Heart left ventricle (tissue), 16 donors: ENCODE results near the gene SORL1. TPM values are rescaled to one million over a fixed set of nuclear protein-coding genes. Genes with fewer than 3 reads are reported as not detected.
A peak's percentile ranks its signal among the peaks of the same experiment; 100 is the strongest.

Source experiments
- ATAC-seq, 4 donors: fragments of 200-7000 bp; cut with Tn5 transposase; one replicate each; pipeline ENCODE4 v1.9.1; 2020 to 2022; ENCODE audit warnings: moderate library complexity in 4 of 4, mild to moderate bottlenecking in 3 of 4, moderate number of reproducible peaks in 1 of 4
- DNase-seq, 5 donors: peaks; one replicate each; pipeline ENCODE4 v3.0.0-alpha.2; 2020
- H3K27ac ChIP-seq, 12 donors: fragments of 200-600 bp; sonication (generic) in 4 of 12; one replicate each; pipeline versions ENCODE4 v1.5.0 to v1.8.0; 2016 to 2022; ENCODE audit warnings: mild to moderate bottlenecking in 2 of 12
- H3K27me3 ChIP-seq, 9 donors: fragments of 200-600 bp; sonication (generic) in 2 of 9; one replicate each; pipeline versions ENCODE4 v1.5.1 to v1.8.0; 2016 to 2022; ENCODE audit warnings: mild to moderate bottlenecking in 3 of 9
- H3K36me3 ChIP-seq, 9 donors: fragments of 200-600 bp; sonication (generic) in 2 of 9; one replicate each; pipeline versions ENCODE4 v1.5.0 to v1.8.0; 2018 to 2022; ENCODE audit warnings: mild to moderate bottlenecking in 2 of 9
- H3K4me1 ChIP-seq, 12 donors: fragments of 200-600 bp; sonication (generic) in 4 of 12; one replicate each; pipeline versions ENCODE4 v1.5.0 to v1.8.0; 2016 to 2022; ENCODE audit warnings: mild to moderate bottlenecking in 3 of 12
- H3K4me3 ChIP-seq, 12 donors: fragments of 200-600 bp; sonication (generic) in 4 of 12; one replicate each; pipeline versions ENCODE4 v1.5.0 to v1.8.0; 2017 to 2022; ENCODE audit warnings: mild to moderate bottlenecking in 9 of 12, moderate library complexity in 4 of 12
- H3K9me3 ChIP-seq, 12 donors: fragments of 200-600 bp; sonication (generic) in 4 of 12; one replicate each; pipeline versions ENCODE4 v1.5.0 to v1.8.0; 2016 to 2022; ENCODE audit warnings: mild to moderate bottlenecking in 1 of 12
- POLR2A ChIP-seq, 2 donors: fragments of 450-650 bp; IDR thresholded peaks; one replicate each; pipeline ENCODE4 v1.6.1; 2017; ENCODE audit warnings: antibody characterized with exemption in 2 of 2, mild to moderate bottlenecking in 2 of 2, moderate library complexity in 2 of 2
- WGBS, 4 donors: extraction: QIAGEN DNeasy Blood & Tissue Kit in 2 of 4; methylation state at CpG; one replicate each; pipeline versions ENCODE4 v1.1.5 to v1.1.7; 2013 to 2018; 5-methylcytosine and 5-hydroxymethylcytosine counted together
- intact Hi-C, 10 donors: fragments of 100-400 bp; cut with DNase I; formaldehyde crosslinking; loops; one replicate each; pipeline versions ENCODE4 v1.11.1 to v1.14.2; 2022
- polyA plus RNA-seq, 2 donors: library from polyadenylated mRNA; stranded (reverse); fragments of 200-250 nt; gene quantifications; one replicate each; pipeline ENCODE4 v1.2.3, GENCODE V29; 2013
- total RNA-seq, 9 donors: library from RNA; depleted of rRNA in 2 of 9; stranded (reverse); fragments of >200 nt in 2 of 9; fragmentation: NEBNext Ultra II Directional in 3 of 9; extraction: Animal tissue kit (Norgen Biotek cat#: 25700) in 3 of 9; gene quantifications; one replicate each; pipeline versions ENCODE4 v1.1.0 to v1.2.4, GENCODE V29; 2016 to 2023
- TF ChIP-seq, protein P1 (sequence below), 12 donors: fragments of 200-600 bp; sonication (generic) in 4 of 12; IDR thresholded peaks; one replicate each; pipeline versions ENCODE4 v1.5.0 to v1.8.0; 2018 to 2022; ENCODE audit warnings: antibody characterized with exemption in 12 of 12, mild to moderate bottlenecking in 5 of 12
- donor health status: ischemic (EF 13 %, LVEDD 7.1; RV severe dilation, severe dysfunction).
- donor health status: healthy with polysubstance abuse.
- donor health status: DM: no; HTN: yes; CAD: no.
- donor health status: DM: no; HTN: no; CAD: no.
- donor health status: ischemic (EF 25% LVEDD 6.9; RV normal size, moderate dysfunction).
- donor health status: ischemic (EF 25% LVEDD 5.7; RV mildly dilated, moderate dysfunction).
- donor health status: healthy.
- donor health status: DM: yes; HTN: yes; CAD: no.
- donor health status: ischemic (EF 35%, LVEDD 5.7; RV mildly dilated, moderate dysfunction).
- donor health status: nonischemic (EF 11% LVEDD 7.7; RV severe dilation, severe dysfunction).
- donor health status: DM: yes; HTN: yes; CAD: no.
- donor health status: PGD.
- donor health status: ischemic (EF 29% LVEDD 5.4; RV normal size, mild dysfunction).
- donor health status: nonischemic (EF 23%, LVEDD 6.1; RV moderate dilation, normal function).

The SORL1 gene
- total and polyA plus RNA-seq, 11 donors: 0.72 to 20.5 (median 5.2) TPM

DNA sequence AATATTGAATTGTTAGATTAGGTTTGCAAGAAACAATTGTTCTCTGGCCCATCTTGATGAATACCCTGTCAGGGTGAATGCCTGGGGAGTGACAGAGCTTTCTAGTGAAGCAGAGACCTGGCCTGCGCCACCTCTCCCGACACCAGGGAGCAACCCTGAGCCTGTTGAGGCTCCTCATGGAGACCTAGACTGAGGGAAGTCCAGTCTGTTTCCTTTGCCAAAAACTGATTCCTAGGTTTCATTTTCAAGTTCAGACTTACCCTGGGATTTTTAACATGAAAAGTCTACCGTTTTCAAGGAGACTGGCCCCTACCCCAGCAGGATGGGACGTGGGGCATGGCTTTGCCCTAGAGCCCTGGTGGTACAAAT, 174.4 kb downstream of the SORL1 start:
- intact Hi-C loops: no loop called here
- Histone ChIP-seq H3K9me3 (no peaks in the 10 kb centered on the region), H3K27ac (peak overlapping the region in 4 of 12 donors; percentile 7 to 49 (median 32)), H3K4me3 (no peak overlapping the region), H3K4me1 (peaks cover 0 to 23% (median 8%) of the 10 kb centered on the region in 12 donors), H3K27me3 (no peaks in the 10 kb centered on the region), H3K36me3 (peaks cover 0 to 70% (median 0%) of the 10 kb centered on the region in 9 donors)
- WGBS, 4 donors: 71 to 84% (median 74%) methylated on average over 4 of the region's 4 CpGs
- ATAC-seq (peak in 2 of 4 donors; percentile 34 to 37), DNase-seq (no peak)
- no peak for TF ChIP-seq POLR2A (IDR thresholded peaks at IDR 0.05)
- TF ChIP-seq, protein P1, sequence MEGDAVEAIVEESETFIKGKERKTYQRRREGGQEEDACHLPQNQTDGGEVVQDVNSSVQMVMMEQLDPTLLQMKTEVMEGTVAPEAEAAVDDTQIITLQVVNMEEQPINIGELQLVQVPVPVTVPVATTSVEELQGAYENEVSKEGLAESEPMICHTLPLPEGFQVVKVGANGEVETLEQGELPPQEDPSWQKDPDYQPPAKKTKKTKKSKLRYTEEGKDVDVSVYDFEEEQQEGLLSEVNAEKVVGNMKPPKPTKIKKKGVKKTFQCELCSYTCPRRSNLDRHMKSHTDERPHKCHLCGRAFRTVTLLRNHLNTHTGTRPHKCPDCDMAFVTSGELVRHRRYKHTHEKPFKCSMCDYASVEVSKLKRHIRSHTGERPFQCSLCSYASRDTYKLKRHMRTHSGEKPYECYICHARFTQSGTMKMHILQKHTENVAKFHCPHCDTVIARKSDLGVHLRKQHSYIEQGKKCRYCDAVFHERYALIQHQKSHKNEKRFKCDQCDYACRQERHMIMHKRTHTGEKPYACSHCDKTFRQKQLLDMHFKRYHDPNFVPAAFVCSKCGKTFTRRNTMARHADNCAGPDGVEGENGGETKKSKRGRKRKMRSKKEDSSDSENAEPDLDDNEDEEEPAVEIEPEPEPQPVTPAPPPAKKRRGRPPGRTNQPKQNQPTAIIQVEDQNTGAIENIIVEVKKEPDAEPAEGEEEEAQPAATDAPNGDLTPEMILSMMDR (IDR thresholded peaks at IDR 0.05): peak in 2 of 12 donors; percentile 7 to 8

DNA sequence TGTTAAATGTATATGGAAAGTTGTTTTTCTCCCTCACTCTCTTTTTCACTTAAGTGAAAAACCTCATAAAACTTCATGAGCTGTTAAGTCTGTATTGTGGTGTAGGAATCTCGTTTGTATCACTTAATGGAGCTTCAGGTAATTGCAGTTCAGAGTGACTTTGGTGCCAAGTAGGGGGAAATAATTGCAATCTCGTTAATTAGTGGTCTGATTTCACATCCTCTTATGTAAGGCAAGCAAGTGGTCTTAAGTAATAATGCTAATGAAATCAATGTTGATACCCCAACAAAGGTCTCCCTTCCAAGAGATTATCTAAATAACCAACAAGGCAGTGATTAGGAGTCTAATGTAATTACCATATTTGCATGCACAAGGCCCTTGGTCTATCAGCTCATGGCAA, 174.9 kb downstream of the SORL1 start:
- intact Hi-C loops: no loop called here
- Histone ChIP-seq H3K27ac (peak overlapping the region in 1 of 12 donors; percentile 48), H3K36me3 (peaks cover 0 to 65% (median 0%) of the 10 kb centered on the region in 9 donors), H3K27me3 (no peaks in the 10 kb centered on the region), H3K9me3 (no peaks in the 10 kb centered on the region), H3K4me3 (no peak overlapping the region), H3K4me1 (peaks cover 0 to 23% (median 8%) of the 10 kb centered on the region in 12 donors)
- no peak for DNase-seq
- 58 to 72% (median 69%) methylated on average over 2 of the region's 2 CpGs for WGBS, 4 donors
- ATAC-seq: no peak
- TF ChIP-seq POLR2A (IDR thresholded peaks at IDR 0.05): no peak
- TF ChIP-seq, protein P1 (IDR thresholded peaks at IDR 0.05): no peak

DNA sequence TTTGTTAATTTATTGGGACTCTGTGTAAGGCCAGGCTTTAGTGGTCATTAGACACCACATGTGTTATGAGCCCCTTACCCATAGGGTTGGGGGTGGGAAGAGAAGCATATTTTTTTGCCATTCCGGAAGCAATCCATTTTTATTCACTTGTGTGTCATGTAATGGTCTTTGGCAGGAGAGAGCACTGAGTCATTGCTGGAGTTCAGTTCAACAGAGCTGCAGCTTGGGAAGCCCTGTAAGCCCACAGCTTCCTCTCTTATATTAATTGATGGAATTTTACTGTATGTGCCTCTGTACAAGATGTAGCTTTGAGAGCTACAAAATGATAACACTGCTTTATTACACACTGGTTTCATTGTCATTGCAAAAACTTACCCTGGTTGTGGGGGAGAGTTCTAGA, 177.9 kb downstream of the SORL1 start:
- Histone ChIP-seq H3K27me3 (no peaks in the 10 kb centered on the region), H3K4me1 (peaks cover 0 to 23% (median 8%) of the 10 kb centered on the region in 12 donors), H3K27ac (peak overlapping the region in 1 of 12 donors; percentile 6), H3K4me3 (no peak overlapping the region), H3K36me3 (peaks cover 0 to 48% (median 0%) of the 10 kb centered on the region in 9 donors), H3K9me3 (no peaks in the 10 kb centered on the region)
- intact Hi-C loops: no loop called here
- 45 to 76% (median 60%) methylated on average over 1 of the region's 1 CpG for WGBS, 4 donors
- peak in 2 of 4 donors; percentile 64 to 71 for ATAC-seq
- no peak for DNase-seq
- no peak for TF ChIP-seq POLR2A (IDR thresholded peaks at IDR 0.05)
- TF ChIP-seq, protein P1 (IDR thresholded peaks at IDR 0.05): no peak

DNA sequence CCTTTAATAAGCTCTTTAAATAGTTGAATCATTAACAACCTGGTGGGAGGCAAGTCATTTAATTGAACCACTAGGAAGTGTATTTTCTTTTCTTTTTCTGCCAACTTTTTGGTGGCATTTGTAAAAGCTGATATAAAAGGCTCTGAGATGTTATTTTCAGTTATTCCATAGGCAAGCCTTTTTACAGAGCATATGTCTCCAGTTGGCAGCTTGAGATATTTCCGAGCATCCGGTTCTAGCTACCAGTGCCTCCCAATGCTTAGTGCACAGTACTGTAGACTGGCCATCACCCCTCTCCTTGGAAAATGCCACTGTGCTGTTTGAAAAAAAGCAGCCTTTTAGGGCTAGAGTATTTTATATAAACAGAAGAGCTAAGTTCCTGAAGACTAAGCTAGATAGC, 179.3 kb downstream of the SORL1 start:
- intact Hi-C loops: no loop called here
- ATAC-seq (no peak), DNase-seq (no peak)
- H3K9me3 ChIP-seq: no peaks in the 10 kb centered on the region
- peaks cover 0 to 11% (median 1%) of the 10 kb centered on the region in 12 donors for H3K4me1 ChIP-seq
- 89 to 98% (median 92%) methylated on average over 2 of the region's 2 CpGs for WGBS, 4 donors
- no peak overlapping the region for H3K4me3 ChIP-seq
- H3K36me3 ChIP-seq: peaks cover 0 to 39% (median 0%) of the 10 kb centered on the region in 9 donors
- no peak overlapping the region for H3K27ac ChIP-seq
- TF ChIP-seq, protein P1 (IDR thresholded peaks at IDR 0.05): no peak
- no peak for TF ChIP-seq POLR2A (IDR thresholded peaks at IDR 0.05)
- no peaks in the 10 kb centered on the region for H3K27me3 ChIP-seq
